ENCODE data around the gene IFI16. TPM values are rescaled to one million over a fixed set of nuclear protein-coding genes. Genes with fewer than 3 reads are reported as not detected.

Gene IFI16
- total and polyA plus RNA-seq, 2 donors (not counting 3 experiments of a cell fraction or from before 2014, with no cell fraction given) = 52.8 to 183 TPM

GRCh38 chr1:159030877-159031447 lies 21.3 kb downstream of the IFI16 start:
- Histone ChIP-seq H3K79me2 (ENCODE audit: control insufficient read depth, insufficient read depth, low read length) (peaks cover 64% of the 10 kb centered on the region), H2AFZ (ENCODE audit: low read depth, low read length) (no peak overlapping the region), H3K36me3 (ENCODE audit: control insufficient read depth in 2 of 2, extremely low read depth in 1 of 2, insufficient read depth in 2 of 2, low read length in 2 of 2) (peaks cover 25 to 35% of the 10 kb centered on the region in 2 experiments), H3K9me3 (replicated peaks; ENCODE audit: control insufficient read depth, insufficient read depth, low read length) (no peaks in the 10 kb centered on the region), H3K4me1 (ENCODE audit: control insufficient read depth, extremely low read depth, insufficient read depth, low read length) (peaks cover 7% of the 10 kb centered on the region), H3K9me1 (replicated peaks; ENCODE audit: control insufficient read depth, extremely low read depth, insufficient read depth, low read length) (no peaks in the 10 kb centered on the region), H3K4me3 (replicated peaks in 1 of 3; ENCODE audit: insufficient read depth in 1 of 3, low read depth in 1 of 3, low read length in 3 of 3) (no peak overlapping the region), H3K27me3 (ENCODE audit: control insufficient read depth in 2 of 2, insufficient read depth in 2 of 2, low read length in 2 of 2) (no peaks in the 10 kb centered on the region), H4K20me1 (replicated peaks; ENCODE audit: control insufficient read depth, extremely low read depth, insufficient read depth, low read length) (no peaks in the 10 kb centered on the region), H3K9ac (replicated peaks; ENCODE audit: extremely low read depth, insufficient read depth, low read length) (no peak overlapping the region), H3K4me2 (ENCODE audit: insufficient read depth, low read length) (no peak overlapping the region), H3K27ac (ENCODE audit: insufficient read depth, low read depth, low read length) (no peak overlapping the region)
- no peak for DNase-seq (ENCODE audit: low read depth, low spot score)
- dilution Hi-C loops (cut with MboI; ENCODE audit: extremely low pct_ligation_motif_present, low sequenced_read_pairs) = no loop called here
- no peak for FAIRE-seq
- CTCF ChIA-PET = interaction anchor here (0.9 to 1.4 kb wide), 5 partner anchors 15 to 827 kb away, joined by 3 read pairs; partner anchors contain the start of gene IFI16
- no TSS peak for BruUV-seq (replicated peaks)
- intact Hi-C loops (cut with micrococcal nuclease) = no loop called here
- POLR2A ChIA-PET = no interaction called here
- TF ChIP-seq CTCF (IDR thresholded peaks at IDR 0.05; ENCODE audit: extremely low read depth in 1 of 2, insufficient read depth in 1 of 2, low read depth in 1 of 2, low read length in 2 of 2) (no peak), MAX (IDR thresholded peaks at IDR 0.05; ENCODE audit: insufficient read depth, insufficient read length) (no peak), POLR2A (IDR thresholded peaks at IDR 0.05; ENCODE audit: low read depth, low read length) (no peak)

- Histone ChIP-seq H2AFZ (ENCODE audit: low read depth, low read length) (no peak overlapping the region), H3K79me2 (ENCODE audit: control insufficient read depth, insufficient read depth, low read length) (peaks cover 13% of the 10 kb centered on the region), H3K36me3 (ENCODE audit: control insufficient read depth in 2 of 2, extremely low read depth in 1 of 2, insufficient read depth in 2 of 2, low read length in 2 of 2) (peaks cover 32 to 40% of the 10 kb centered on the region in 2 experiments), H3K9ac (replicated peaks; ENCODE audit: extremely low read depth, insufficient read depth, low read length) (no peak overlapping the region), H3K4me3 (replicated peaks in 1 of 3; ENCODE audit: insufficient read depth in 1 of 3, low read depth in 1 of 3, low read length in 3 of 3) (no peak overlapping the region), H3K4me2 (ENCODE audit: insufficient read depth, low read length) (no peak overlapping the region), H3K27me3 (ENCODE audit: control insufficient read depth in 2 of 2, insufficient read depth in 2 of 2, low read length in 2 of 2) (no peaks in the 10 kb centered on the region), H3K9me3 (replicated peaks; ENCODE audit: control insufficient read depth, insufficient read depth, low read length) (no peaks in the 10 kb centered on the region), H3K27ac (ENCODE audit: insufficient read depth, low read depth, low read length) (no peak overlapping the region), H3K9me1 (replicated peaks; ENCODE audit: control insufficient read depth, extremely low read depth, insufficient read depth, low read length) (no peaks in the 10 kb centered on the region), H3K4me1 (ENCODE audit: control insufficient read depth, extremely low read depth, insufficient read depth, low read length) (no peaks in the 10 kb centered on the region), H4K20me1 (replicated peaks; ENCODE audit: control insufficient read depth, extremely low read depth, insufficient read depth, low read length) (peaks cover 2% of the 10 kb centered on the region)
- BruUV-seq (replicated peaks) = no TSS peak
- DNase-seq (ENCODE audit: low read depth, low spot score) (no peak), FAIRE-seq (no peak)
- ChIA-PET CTCF (interaction anchor here (1.2 kb wide), 1 partner anchor 13 kb away, joined by 3 read pairs; no protein-coding TSS in a partner anchor), POLR2A (no interaction called here)
- TF ChIP-seq POLR2A (IDR thresholded peaks at IDR 0.05; ENCODE audit: low read depth, low read length) (no peak), JUN (IDR thresholded peaks at IDR 0.05; ENCODE audit: borderline replicate concordance, insufficient read depth, insufficient read length, low read depth) (no peak)
- dilution Hi-C loops (cut with MboI; ENCODE audit: extremely low pct_ligation_motif_present, low sequenced_read_pairs) (no loop called here), intact Hi-C loops (cut with micrococcal nuclease) (no loop called here)
Measured at GRCh38 chr1:159040206-159040605, 30.5 kb downstream of the IFI16 start.

Data from endothelial cell of umbilical vein (primary cell).